GM18517 (cell line): ENCODE measurements around the gene ARF1.
A peak's percentile ranks its signal among the peaks of the same experiment; 100 is the strongest.

ENCODE experiments used
- ATAC-seq: cut with Tn5 transposase; IDR thresholded peaks from one replicate; pipeline ENCODE4 v1.9.1; 2021; ENCODE audit warnings: mild to moderate bottlenecking, moderate library complexity; ENCODE audit not compliant: unreplicated experiment

The ARF1 gene

GRCh38 chr1:228068359-228068758, 14.1 kb upstream of the ARF1 start:
- no peak for ATAC-seq

- ATAC-seq, result no peak
Observed at GRCh38 chr1:228070173-228070572, 12.3 kb upstream of the ARF1 start.

GRCh38 chr1:228070851-228071250, 11.7 kb upstream of the ARF1 start:
- no peak for ATAC-seq

- no peak for ATAC-seq
Observed at GRCh38 chr1:228071839-228072657, 10.5 kb upstream of the ARF1 start.

- ATAC-seq, result no peak
Observed at GRCh38 chr1:228072658-228073043, 9.9 kb upstream of the ARF1 start.

- no peak for ATAC-seq
Observed at GRCh38 chr1:228073061-228073856, 9.2 kb upstream of the ARF1 start.

- ATAC-seq, result no peak
Observed at GRCh38 chr1:228073857-228074545, 8.5 kb upstream of the ARF1 start.

GRCh38 chr1:228074954-228075730, 7.4 kb upstream of the ARF1 start:
- no peak for ATAC-seq

- ATAC-seq, result no peak
Observed at GRCh38 chr1:228075801-228076271, 6.7 kb upstream of the ARF1 start.

- ATAC-seq, result no peak
Observed at GRCh38 chr1:228076796-228077430, 5.6 kb upstream of the ARF1 start.

- no peak for ATAC-seq
Observed at GRCh38 chr1:228077565-228078330, 4.8 kb upstream of the ARF1 start.

- no peak for ATAC-seq
Observed at GRCh38 chr1:228079013-228079412, 3.5 kb upstream of the ARF1 start.

GRCh38 chr1:228079601-228080263, 2.8 kb upstream of the ARF1 start:
- no peak for ATAC-seq

GRCh38 chr1:228081144-228081543, 1.4 kb upstream of the ARF1 start:
- no peak for ATAC-seq

- peak; percentile 13 for ATAC-seq
Observed at GRCh38 chr1:228081578-228082213, 812 bp upstream of the ARF1 start.

GRCh38 chr1:228082918-228083870, 686 bp downstream of the ARF1 start:
- ATAC-seq, result peak; percentile 17

- no peak for ATAC-seq
Observed at GRCh38 chr1:228083871-228084278, 1.4 kb downstream of the ARF1 start.
